T-cell (primary cell): ENCODE results near the gene SCGB3A1. TPM values are rescaled to one million over a fixed set of nuclear protein-coding genes. Genes with fewer than 3 reads are reported as not detected.

ENCODE experiments used
- ATAC-seq, 4 experiments: fragments of 200-7000 bp in 3 of 4; fragments of 150-1000 bp in 1 of 4; cut with Tn5 transposase; replicated peaks in 1 of 4; 1 replicate in 3 of 4; 2 replicates in 1 of 4; pipeline ENCODE4 v1.10.0; 2021; ENCODE audit warnings: moderate library complexity in 3 of 4, mild to moderate bottlenecking in 2 of 4, moderate number of reproducible peaks in 1 of 4
- CTCF ChIA-PET, 2 donors: fragments of 300-600 bp; sonication (Branson Sonifier 250); formaldehyde crosslinking; loops; one replicate each; lab custom pipeline; 2022; ENCODE audit warnings: antibody characterized with exemption in 2 of 2; lab: Charles Lee
- POLR2A ChIA-PET, 2 donors: fragments of 300-600 bp; sonication (Branson Sonifier 250); formaldehyde crosslinking; loops; one replicate each; lab custom pipeline; 2022; ENCODE audit warnings: antibody characterized with exemption in 2 of 2; lab: Charles Lee
- DNase-seq, 35 experiments: peaks; one replicate each; pipeline versions ENCODE4 v3.0.0 to v3.0.0-alpha.2; 2013 to 2023
- H3K27ac ChIP-seq: one replicate; pipeline ENCODE4 v1.5.1; 2013; ENCODE audit warnings: low read length
- H3K27me3 ChIP-seq, 2 experiments: replicated peaks in 1 of 2; 1 replicate in 1 of 2; 2 replicates in 1 of 2; pipeline versions ENCODE4 v1.6.1 to v1.7.0; 2013; ENCODE audit warnings: low read length in 1 of 2, mixed read lengths in 1 of 2; ENCODE audit not compliant: control insufficient read depth in 2 of 2, insufficient read depth in 2 of 2; ENCODE audit errors: extremely low read depth in 1 of 2
- H3K36me3 ChIP-seq, 2 donors: 1 replicate in 1 of 2; 2 replicates in 1 of 2; pipeline versions ENCODE4 v1.6.1 to v1.7.0; 2013; ENCODE audit warnings: low read length in 1 of 2; ENCODE audit not compliant: control insufficient read depth in 2 of 2, insufficient read depth in 1 of 2; ENCODE audit errors: extremely low read depth in 1 of 2
- H3K4me1 ChIP-seq, 2 experiments: 1 replicate in 1 of 2; 2 replicates in 1 of 2; pipeline versions ENCODE4 v1.6.1 to v1.7.0; 2013; ENCODE audit warnings: low read length in 2 of 2, mixed read lengths in 1 of 2; ENCODE audit not compliant: insufficient read depth in 2 of 2, control insufficient read depth in 1 of 2; ENCODE audit errors: extremely low read depth in 1 of 2
- H3K4me3 ChIP-seq, 2 donors: 1 replicate in 1 of 2; 2 replicates in 1 of 2; pipeline versions ENCODE4 v1.5.1 to v1.7.0; 2013; ENCODE audit warnings: mild to moderate bottlenecking in 2 of 2, low read length in 1 of 2, moderate library complexity in 1 of 2; ENCODE audit not compliant: control insufficient read depth in 1 of 2; ENCODE audit errors: extremely low read depth in 1 of 2
- H3K9me3 ChIP-seq: 2 replicates; pipeline ENCODE4 v1.7.0; 2013
- H3K27ac Mint-ChIP-seq, 2 donors: one replicate each; pipeline ENCODE4 v1.8.0; 2020 to 2021; ENCODE audit warnings: mild to moderate bottlenecking in 2 of 2, mixed read lengths in 2 of 2
- H3K27me3 Mint-ChIP-seq, 2 donors: one replicate each; pipeline ENCODE4 v1.8.0; 2021 to 2022; ENCODE audit warnings: mixed read lengths in 2 of 2
- H3K36me3 Mint-ChIP-seq: one replicate; pipeline ENCODE4 v1.8.0; 2021; ENCODE audit warnings: mixed read lengths
- H3K4me1 Mint-ChIP-seq, 3 donors: one replicate each; pipeline ENCODE4 v1.8.0; 2020 to 2022; ENCODE audit warnings: mixed read lengths in 3 of 3, mild to moderate bottlenecking in 1 of 3
- H3K4me3 Mint-ChIP-seq, 3 donors: one replicate each; pipeline ENCODE4 v1.8.0; 2020 to 2022; ENCODE audit warnings: mild to moderate bottlenecking in 3 of 3, mixed read lengths in 3 of 3, moderate library complexity in 3 of 3
- H3K9me3 Mint-ChIP-seq, 3 donors: one replicate each; pipeline ENCODE4 v1.8.0; 2020 to 2022; ENCODE audit warnings: mixed read lengths in 3 of 3
- WGBS: methylation state at CpG from one replicate; pipeline ENCODE4 v1.1.5; 2013; ENCODE audit warnings: missing lambda C conversion rate; ENCODE audit not compliant: insufficient coverage; 5-methylcytosine and 5-hydroxymethylcytosine counted together
- total RNA-seq, 35 experiments: library from RNA in 6 of 35; stranded (reverse) in 6 of 35; fragments of 120-200 nt in 1 of 35; gene quantifications; one replicate each; pipeline versions ENCODE4 v1.2.1 to v1.2.4 and lab custom pipeline; 2013 to 2026

The SCGB3A1 gene
- total RNA-seq, 5 donors from 2014 or later (not counting 1 experiment from before 2014, with no cell fraction given) = 0.92 to 0.99 TPM; not detected in 3

GRCh38 chr5:180612683-180613082 is 21.4 kb upstream of the SCGB3A1 start:
- Mint-ChIP-seq H3K36me3 (no peaks in the 10 kb centered on the region), H3K27me3 (no peaks in the 10 kb centered on the region), H3K27ac (no peak overlapping the region), H3K4me1 (peaks cover 0 to 4% (median 0%) of the 10 kb centered on the region in 3 donors), H3K9me3 (no peaks in the 10 kb centered on the region), H3K4me3 (no peak overlapping the region)
- no peak for ATAC-seq
- POLR2A ChIA-PET = no interaction called here
- H3K9me3 ChIP-seq = no peaks in the 10 kb centered on the region
- 81% methylated on average over 9 of the region's 15 CpGs for WGBS
- H3K36me3 ChIP-seq = no peaks in the 10 kb centered on the region
- no peak overlapping the region for H3K27ac ChIP-seq
- CTCF ChIA-PET = no interaction called here
- H3K4me1 ChIP-seq = no peaks in the 10 kb centered on the region
- H3K27me3 ChIP-seq = peaks cover 0 to 11% of the 10 kb centered on the region in 2 experiments
- DNase-seq = no peak
- no peak overlapping the region for H3K4me3 ChIP-seq

DNA sequence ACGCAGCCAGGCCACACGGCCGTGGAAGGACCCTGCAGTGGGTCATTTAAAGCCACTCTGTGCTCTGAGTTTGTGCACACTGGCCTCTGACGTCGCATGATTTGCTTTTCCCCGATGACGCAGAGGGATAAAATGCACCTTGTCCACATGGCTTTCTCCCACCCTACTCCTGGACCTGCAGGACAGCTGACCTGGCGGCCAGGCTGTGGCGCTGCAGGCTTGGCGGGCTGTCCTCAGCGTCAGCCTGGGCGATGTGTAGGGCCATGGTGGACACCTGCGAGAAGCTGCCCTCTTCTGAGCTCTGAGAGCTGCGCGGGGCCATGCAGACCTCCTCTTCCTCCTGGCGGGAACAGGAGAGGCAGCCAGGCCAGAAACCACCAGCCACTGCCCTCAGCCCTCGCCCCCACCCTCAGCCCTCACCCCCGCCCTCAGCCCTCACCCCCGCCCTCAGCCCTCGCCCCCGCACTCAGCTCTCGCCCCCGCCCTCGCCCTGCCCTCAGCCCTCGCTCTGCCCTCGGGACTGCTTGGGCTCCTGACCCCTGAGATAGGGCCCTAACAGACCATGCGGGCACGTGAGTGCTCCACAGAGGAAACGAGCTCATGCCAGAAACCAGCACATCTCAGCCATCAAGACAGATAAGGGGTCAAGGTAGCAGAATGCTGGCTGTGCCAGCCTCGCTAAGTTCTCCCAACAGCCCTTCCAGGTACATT is 20.0 kb upstream of the SCGB3A1 start:
- H3K27me3 ChIP-seq = peaks cover 0 to 13% of the 10 kb centered on the region in 2 experiments
- no peak overlapping the region for H3K27ac ChIP-seq
- H3K4me1 ChIP-seq = no peaks in the 10 kb centered on the region
- H3K4me3 ChIP-seq = no peak overlapping the region
- Mint-ChIP-seq H3K4me3 (no peak overlapping the region), H3K4me1 (peaks cover 0 to 4% (median under 1%) of the 10 kb centered on the region in 3 donors), H3K36me3 (no peaks in the 10 kb centered on the region), H3K27ac (no peak overlapping the region), H3K27me3 (no peaks in the 10 kb centered on the region), H3K9me3 (no peaks in the 10 kb centered on the region)
- ChIA-PET POLR2A (interaction anchor here in 1 of 2 donors (0.5 kb wide), 1 partner anchor 49 kb away, joined by 3 read pairs; no protein-coding TSS in a partner anchor), CTCF (interaction anchor here in 1 of 2 donors (0.6 kb wide), 1 partner anchor 90 kb away, joined by 3 read pairs; no protein-coding TSS in a partner anchor)
- H3K9me3 ChIP-seq = no peaks in the 10 kb centered on the region
- WGBS = 85% methylated on average over 21 of the region's 30 CpGs
- ATAC-seq (no peak), DNase-seq (no peak)
- H3K36me3 ChIP-seq = no peaks in the 10 kb centered on the region

GRCh38 chr5:180609817-180610550 is 18.7 kb upstream of the SCGB3A1 start:
- ATAC-seq (no peak), DNase-seq (no peak)
- Mint-ChIP-seq H3K4me1 (peaks cover 2 to 7% (median 4%) of the 10 kb centered on the region in 3 donors), H3K27ac (no peak overlapping the region), H3K27me3 (no peaks in the 10 kb centered on the region), H3K4me3 (no peak overlapping the region), H3K9me3 (no peaks in the 10 kb centered on the region), H3K36me3 (no peaks in the 10 kb centered on the region)
- H3K27ac ChIP-seq = no peak overlapping the region
- POLR2A ChIA-PET = no interaction called here
- H3K4me1 ChIP-seq = no peaks in the 10 kb centered on the region
- H3K9me3 ChIP-seq = no peaks in the 10 kb centered on the region
- CTCF ChIA-PET = no interaction called here
- no peak overlapping the region for H3K4me3 ChIP-seq
- H3K27me3 ChIP-seq = peaks cover 0 to 20% of the 10 kb centered on the region in 2 experiments
- 93% methylated on average over 11 of the region's 23 CpGs for WGBS
- H3K36me3 ChIP-seq = no peaks in the 10 kb centered on the region

GRCh38 chr5:180609386-180609785 is 18.1 kb upstream of the SCGB3A1 start:
- Mint-ChIP-seq H3K27ac (no peak overlapping the region), H3K4me3 (no peak overlapping the region), H3K9me3 (no peaks in the 10 kb centered on the region), H3K27me3 (no peaks in the 10 kb centered on the region), H3K36me3 (no peaks in the 10 kb centered on the region), H3K4me1 (peaks cover 2 to 7% (median 4%) of the 10 kb centered on the region in 3 donors)
- ATAC-seq (no peak), DNase-seq (no peak)
- Histone ChIP-seq H3K27ac (no peak overlapping the region), H3K9me3 (no peaks in the 10 kb centered on the region), H3K27me3 (peaks cover 0 to 20% of the 10 kb centered on the region in 2 experiments), H3K4me3 (no peak overlapping the region), H3K4me1 (no peaks in the 10 kb centered on the region), H3K36me3 (no peaks in the 10 kb centered on the region)
- CTCF ChIA-PET = no interaction called here
- POLR2A ChIA-PET = no interaction called here
- WGBS = 81% methylated on average over 10 of the region's 15 CpGs

DNA sequence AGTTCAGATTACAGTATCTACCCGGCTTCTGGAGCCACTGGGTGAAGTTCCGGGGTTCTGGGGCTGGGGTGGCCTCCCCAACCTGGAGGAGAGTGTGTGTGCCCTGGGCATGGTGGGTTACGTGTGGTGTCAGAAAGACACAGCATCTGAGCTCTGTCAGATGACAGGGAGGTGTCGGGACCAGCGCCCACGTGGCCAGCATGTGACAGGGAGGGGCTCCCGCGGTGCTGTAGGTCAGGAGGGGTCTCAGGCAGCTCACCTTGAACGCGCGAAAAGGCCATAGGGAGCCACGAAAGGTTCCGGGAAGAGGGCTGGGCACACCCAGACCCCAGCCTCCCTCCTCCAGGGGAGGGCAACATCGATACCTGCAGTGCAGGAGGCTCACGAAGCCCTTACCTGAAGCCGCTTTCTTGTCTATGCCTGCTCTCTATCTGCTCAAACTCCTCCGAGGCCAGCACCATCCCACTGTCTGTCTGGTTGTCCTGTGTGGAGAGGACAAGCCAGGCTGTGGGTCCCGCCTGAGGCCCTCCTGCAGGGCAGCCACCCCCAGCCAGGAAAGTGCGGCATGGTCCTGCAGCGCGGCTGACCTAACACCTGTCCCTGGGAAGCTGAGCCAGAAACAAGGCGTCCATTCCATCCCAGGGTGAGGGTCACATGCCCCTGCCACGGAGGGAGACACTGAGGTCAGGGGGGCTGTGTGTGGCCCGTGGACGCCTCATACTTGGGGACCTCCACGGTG is 17.4 kb upstream of the SCGB3A1 start:
- Mint-ChIP-seq H3K27ac (no peak overlapping the region), H3K9me3 (no peaks in the 10 kb centered on the region), H3K27me3 (no peaks in the 10 kb centered on the region), H3K4me3 (no peak overlapping the region), H3K4me1 (peaks cover 2 to 7% (median 4%) of the 10 kb centered on the region in 3 donors), H3K36me3 (no peaks in the 10 kb centered on the region)
- DNase-seq (no peak), ATAC-seq (no peak)
- Histone ChIP-seq H3K4me3 (no peak overlapping the region), H3K4me1 (no peaks in the 10 kb centered on the region), H3K27me3 (peaks cover 0 to 20% of the 10 kb centered on the region in 2 experiments), H3K9me3 (no peaks in the 10 kb centered on the region), H3K27ac (no peak overlapping the region), H3K36me3 (no peaks in the 10 kb centered on the region)
- POLR2A ChIA-PET = no interaction called here
- CTCF ChIA-PET = no interaction called here
- 88% methylated on average over 16 of the region's 26 CpGs for whole genome bisulfite sequencing

GRCh38 chr5:180607861-180608571 is 16.7 kb upstream of the SCGB3A1 start:
- Histone ChIP-seq H3K9me3 (no peaks in the 10 kb centered on the region), H3K4me3 (no peak overlapping the region), H3K36me3 (no peaks in the 10 kb centered on the region), H3K27me3 (peaks cover 0 to 20% of the 10 kb centered on the region in 2 experiments), H3K27ac (no peak overlapping the region), H3K4me1 (no peaks in the 10 kb centered on the region)
- H3K36me3 Mint-ChIP-seq = no peaks in the 10 kb centered on the region
- no peak for DNase-seq
- CTCF ChIA-PET = interaction anchor here in 1 of 2 donors (0.6 kb wide), 1 partner anchor 327 kb away, joined by 3 read pairs; no protein-coding TSS in a partner anchor
- no peak overlapping the region for H3K27ac Mint-ChIP-seq
- no peaks in the 10 kb centered on the region for H3K9me3 Mint-ChIP-seq
- H3K4me3 Mint-ChIP-seq = no peak overlapping the region
- ATAC-seq = no peak
- H3K4me1 Mint-ChIP-seq = peaks cover 2 to 7% (median 4%) of the 10 kb centered on the region in 3 donors
- POLR2A ChIA-PET = no interaction called here
- H3K27me3 Mint-ChIP-seq = no peaks in the 10 kb centered on the region
- WGBS = 86% methylated on average over 5 of the region's 18 CpGs
